IMR-90 (cell line): ENCODE data around the gene ZC3H14. TPM values are rescaled to one million over a fixed set of nuclear protein-coding genes. Genes with fewer than 3 reads are reported as not detected.

Experiments used
- ATAC-seq: fragments of 200-7000 bp; cut with Tn5 transposase; 2 replicates; pipeline ENCODE4 v1.9.1; 2020; ENCODE audit warnings: low read depth, mild to moderate bottlenecking, moderate library complexity
- BruUV-seq: library from RNA; stranded (reverse); fragments of 400-500 nt; replicated peaks from 2 replicates; lab custom pipeline; 2021; lab: Mats Ljungman, UMichigan
- CTCF ChIA-PET: fragments of 300-600 bp; formaldehyde crosslinking; extraction: SDS; loops from one replicate; lab custom pipeline; 2021; ENCODE audit warnings: antibody characterized with exemption; lab: Yijun Ruan, JAX
- POLR2A ChIA-PET: fragments of 300-600 bp; sonication (Branson Sonifier 250); formaldehyde crosslinking; loops from one replicate; lab custom pipeline; 2022; ENCODE audit warnings: antibody characterized with exemption; ENCODE audit not compliant: unreplicated experiment; lab: Charles Lee
- DNase-seq: peaks from one replicate; pipeline ENCODE4 v3.0.0; 2013
- H2AFZ ChIP-seq: replicated peaks from 2 replicates; pipeline ENCODE3; 2013; ENCODE audit warnings: low read length, mild to moderate bottlenecking; ENCODE audit not compliant: poor library complexity
- H2AK5ac ChIP-seq: 2 replicates; pipeline ENCODE4 v1.6.1; 2013; ENCODE audit warnings: low read depth, low read length, inconsistent platforms
- H2AK9ac ChIP-seq: replicated peaks from 2 replicates; pipeline ENCODE3; 2013; ENCODE audit warnings: mild to moderate bottlenecking, low read depth, low read length, moderate library complexity; ENCODE audit not compliant: poor library complexity
- H2BK120ac ChIP-seq: 2 replicates; pipeline ENCODE4 v1.6.1; 2013; ENCODE audit warnings: low read depth, low read length, inconsistent platforms
- H2BK15ac ChIP-seq: 3 replicates; pipeline ENCODE4 v1.6.1; 2013; ENCODE audit warnings: low read depth, low read length, inconsistent platforms
- H2BK20ac ChIP-seq: 2 replicates; pipeline ENCODE4 v1.6.1; 2013; ENCODE audit warnings: low read depth, mild to moderate bottlenecking, inconsistent platforms, low read length, moderate library complexity
- H2BK5ac ChIP-seq: 2 replicates; pipeline ENCODE4 v1.6.1; 2013; ENCODE audit warnings: mild to moderate bottlenecking, low read depth, low read length, inconsistent platforms; ENCODE audit not compliant: poor library complexity, severe bottlenecking
- H3K14ac ChIP-seq: replicated peaks from 2 replicates; pipeline ENCODE4 v1.6.1; 2013; ENCODE audit warnings: low read depth, low read length, inconsistent platforms
- H3K18ac ChIP-seq: 2 replicates; pipeline ENCODE4 v1.6.1; 2013; ENCODE audit warnings: low read depth, low read length, control low read depth
- H3K23ac ChIP-seq: 2 replicates; pipeline ENCODE4 v1.6.1; 2013; ENCODE audit warnings: low read depth, low read length, inconsistent platforms
- H3K27ac ChIP-seq: 2 replicates; pipeline ENCODE4 v1.5.1; 2013; ENCODE audit warnings: mild to moderate bottlenecking, control low read depth, low read length; ENCODE audit not compliant: insufficient read depth
- H3K27me3 ChIP-seq: 2 replicates; pipeline ENCODE4 v1.6.1; 2013; ENCODE audit warnings: low read length; ENCODE audit not compliant: control insufficient read depth, insufficient read depth
- H3K36me3 ChIP-seq: 2 replicates; pipeline ENCODE4 v1.6.1; 2013; ENCODE audit warnings: low read length, mixed read lengths; ENCODE audit not compliant: control insufficient read depth, insufficient read depth
- H3K4ac ChIP-seq: 2 replicates; pipeline ENCODE4 v1.6.1; 2013; ENCODE audit warnings: low read depth, low read length, inconsistent platforms
- H3K4me1 ChIP-seq: 2 replicates; pipeline ENCODE4 v1.6.1; 2013; ENCODE audit warnings: low read length, mixed read lengths; ENCODE audit not compliant: control insufficient read depth, insufficient read depth
- H3K4me2 ChIP-seq: 2 replicates; pipeline ENCODE4 v1.6.1; 2013; ENCODE audit warnings: low read depth, mild to moderate bottlenecking, control low read depth, low read length, moderate library complexity
- H3K4me3 ChIP-seq: 2 replicates; pipeline ENCODE4 v1.5.1; 2013; ENCODE audit warnings: low read depth, mild to moderate bottlenecking, control low read depth, low read length, moderate library complexity; ENCODE audit not compliant: insufficient read depth
- H3K56ac ChIP-seq: 2 replicates; pipeline ENCODE4 v1.6.1; 2013; ENCODE audit warnings: low read length, inconsistent platforms; ENCODE audit not compliant: insufficient read depth; ENCODE audit errors: extremely low read depth
- H3K79me1 ChIP-seq, 2 experiments: 2 replicates each; pipeline ENCODE4 v1.6.1; 2013; ENCODE audit warnings: low read length in 2 of 2, inconsistent platforms in 1 of 2, low read depth in 1 of 2
- H3K9ac ChIP-seq: 2 replicates; pipeline ENCODE4 v1.6.1; 2013; ENCODE audit warnings: low read depth, low read length, control low read depth
- H3K9me1 ChIP-seq: 2 replicates; pipeline ENCODE4 v1.6.1; 2013; ENCODE audit warnings: low read length, inconsistent platforms; ENCODE audit not compliant: insufficient read depth
- H3K9me3 ChIP-seq: 2 replicates; pipeline ENCODE4 v1.6.1; 2013; ENCODE audit warnings: low read length; ENCODE audit not compliant: control insufficient read depth, insufficient read depth
- H4K20me1 ChIP-seq: 2 replicates; pipeline ENCODE4 v1.6.1; 2013; ENCODE audit warnings: low read length, inconsistent platforms; ENCODE audit not compliant: insufficient read depth
- H4K5ac ChIP-seq: 2 replicates; pipeline ENCODE4 v1.6.1; 2013; ENCODE audit warnings: mild to moderate bottlenecking, low read depth, low read length, control low read depth
- H4K8ac ChIP-seq, 2 experiments: 2 replicates each; pipeline ENCODE4 v1.6.1; 2013; ENCODE audit warnings: low read depth in 2 of 2, low read length in 2 of 2, control low read depth in 1 of 2, inconsistent platforms in 1 of 2
- H4K91ac ChIP-seq: 2 replicates; pipeline ENCODE4 v1.6.1; 2013; ENCODE audit warnings: low read depth, low read length, inconsistent platforms; ENCODE audit not compliant: insufficient read depth
- MXI1 ChIP-seq: IDR thresholded peaks from 2 replicates; pipeline ENCODE4 v1.6.1; 2012; ENCODE audit warnings: low read depth, mild to moderate bottlenecking, low read length, moderate library complexity, borderline replicate concordance
- POLR2A ChIP-seq: IDR thresholded peaks from 2 replicates; pipeline ENCODE4 v1.6.1; 2012; ENCODE audit warnings: mild to moderate bottlenecking, low read depth, low read length
- dilution Hi-C: fragments of 300-500 bp; cut with HindIII; formaldehyde crosslinking; loops from one replicate; pipeline ENCODE4 v1.14.3; 2018; ENCODE audit warnings: low sequenced_read_pairs; ENCODE audit not compliant: unreplicated experiment
- in situ Hi-C: fragments of 300-500 bp; cut with MboI; formaldehyde crosslinking; loops from 3 replicates; pipeline ENCODE4 v1.14.3; 2019; ENCODE audit warnings: low sequenced_read_pairs, inconsistent platforms, mixed read lengths
- intact Hi-C: fragments of 100-400 bp; cut with micrococcal nuclease; formaldehyde crosslinking; loops from 2 replicates; pipeline ENCODE4 v1.10.0; 2022
- polyA plus RNA-seq, 3 experiments: library from polyadenylated mRNA; depleted of rRNA; stranded (reverse); fragments of >200 nt; gene quantifications; 2 replicates each; pipeline ENCODE4 v1.2.3, GENCODE V29; 2012; ENCODE audit warnings: low replicate concordance in 1 of 3
- total RNA-seq: library from RNA; depleted of rRNA; stranded (reverse); fragments of >200 nt; gene quantifications from 2 replicates; pipeline ENCODE4 v1.2.3, GENCODE V29; 2012
- TF ChIP-seq, protein P1 (sequence below): fragments of 150-350 bp; IDR thresholded peaks from 2 replicates; pipeline ENCODE4 v1.6.1; 2016; ENCODE audit warnings: low read depth, mild to moderate bottlenecking, low read length, moderate library complexity, borderline replicate concordance

Gene ZC3H14
- total and polyA plus RNA-seq, 2 of the 4 experiments (the other 2 are of a cell fraction), result 72.5 to 111 TPM

DNA sequence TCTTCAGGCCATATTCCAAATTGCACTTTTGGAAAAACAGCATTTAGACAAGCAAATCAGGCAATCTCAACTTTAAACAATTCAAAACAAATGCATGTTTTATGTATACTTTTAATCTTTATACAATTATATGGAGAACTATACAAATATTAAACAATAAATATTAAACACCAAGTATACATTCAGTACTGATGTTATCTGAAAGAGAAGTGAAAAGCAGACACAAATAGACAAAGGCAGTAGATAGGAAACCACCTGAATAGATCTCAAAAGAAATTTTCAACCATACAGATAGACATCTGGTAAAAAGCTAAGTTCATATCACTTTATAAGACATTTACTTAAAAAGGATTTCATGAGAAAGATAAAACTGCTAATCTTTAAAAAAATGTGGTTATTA is 65.2 kb downstream of the ZC3H14 start:
- Histone ChIP-seq H3K79me1 (no peaks in the 10 kb centered on the region; a peak in 1 of 4 replicates), H2BK15ac (no peak overlapping the region), H2BK5ac (no peak overlapping the region), H3K14ac (no peak overlapping the region), H3K56ac (no peak overlapping the region), H2AK9ac (no peak overlapping the region), H3K27me3 (no peaks in the 10 kb centered on the region), H2AFZ (no peak overlapping the region), H4K91ac (no peak overlapping the region), H4K5ac (no peak overlapping the region), H3K36me3 (no peaks in the 10 kb centered on the region; the same call in 1 of the 2 replicates), H3K4me3 (no peak overlapping the region), H3K4me1 (no peaks in the 10 kb centered on the region), H2BK120ac (no peak overlapping the region), H3K9me1 (peaks cover 5% of the 10 kb centered on the region; the same call in 1 of the 2 replicates), H3K9me3 (no peaks in the 10 kb centered on the region), H3K23ac (no peak overlapping the region), H4K20me1 (no peaks in the 10 kb centered on the region), H2BK20ac (no peak overlapping the region), H3K4ac (no peak overlapping the region), H3K4me2 (no peak overlapping the region), H4K8ac (no peak overlapping the region), H3K27ac (no peak overlapping the region), H3K18ac (no peak overlapping the region), H3K9ac (no peak overlapping the region), H2AK5ac (no peak overlapping the region)
- TF ChIP-seq POLR2A (no peak), MXI1 (no peak)
- TF ChIP-seq, protein P1, sequence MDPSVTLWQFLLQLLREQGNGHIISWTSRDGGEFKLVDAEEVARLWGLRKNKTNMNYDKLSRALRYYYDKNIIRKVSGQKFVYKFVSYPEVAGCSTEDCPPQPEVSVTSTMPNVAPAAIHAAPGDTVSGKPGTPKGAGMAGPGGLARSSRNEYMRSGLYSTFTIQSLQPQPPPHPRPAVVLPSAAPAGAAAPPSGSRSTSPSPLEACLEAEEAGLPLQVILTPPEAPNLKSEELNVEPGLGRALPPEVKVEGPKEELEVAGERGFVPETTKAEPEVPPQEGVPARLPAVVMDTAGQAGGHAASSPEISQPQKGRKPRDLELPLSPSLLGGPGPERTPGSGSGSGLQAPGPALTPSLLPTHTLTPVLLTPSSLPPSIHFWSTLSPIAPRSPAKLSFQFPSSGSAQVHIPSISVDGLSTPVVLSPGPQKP, result no peak
- ChIA-PET POLR2A (no interaction called here), CTCF (interaction anchor here (1.2 kb wide), 1 partner anchor 10 kb away, joined by 3 read pairs; no protein-coding TSS in a partner anchor)
- dilution Hi-C loops, result no loop called here
- DNase-seq (no peak), ATAC-seq (no peak)
- no TSS peak for BruUV-seq
- in situ Hi-C loops, result no loop called here
- intact Hi-C loops, result no loop called here
